Panc1 (cell line): Measurements from ENCODE around the gene CHST12.

Source experiments
- CTCF ChIP-seq: fragments of 450-650 bp; IDR thresholded peaks from 2 replicates; pipeline ENCODE4 v1.5.1; 2017; ENCODE audit warnings: mild to moderate bottlenecking
- POLR2AphosphoS5 ChIP-seq: IDR thresholded peaks from 2 replicates; pipeline ENCODE4 v1.6.1; 2012; ENCODE audit warnings: mild to moderate bottlenecking, low read depth, low read length, moderate library complexity
- SIN3A ChIP-seq: IDR thresholded peaks from 2 replicates; pipeline ENCODE4 v1.6.1; 2012; ENCODE audit warnings: low read depth, mild to moderate bottlenecking, low read length, moderate library complexity, borderline replicate concordance; ENCODE audit not compliant: insufficient read depth
- TF ChIP-seq, protein P1 (sequence below), 2 experiments: IDR thresholded peaks; 2 replicates each; pipeline ENCODE4 v1.6.1; 2011 to 2012; ENCODE audit warnings: low read depth in 2 of 2, control low read depth in 1 of 2, low read length in 1 of 2, mild to moderate bottlenecking in 1 of 2, moderate library complexity in 1 of 2; ENCODE audit not compliant: insufficient read depth in 1 of 2

DNA sequence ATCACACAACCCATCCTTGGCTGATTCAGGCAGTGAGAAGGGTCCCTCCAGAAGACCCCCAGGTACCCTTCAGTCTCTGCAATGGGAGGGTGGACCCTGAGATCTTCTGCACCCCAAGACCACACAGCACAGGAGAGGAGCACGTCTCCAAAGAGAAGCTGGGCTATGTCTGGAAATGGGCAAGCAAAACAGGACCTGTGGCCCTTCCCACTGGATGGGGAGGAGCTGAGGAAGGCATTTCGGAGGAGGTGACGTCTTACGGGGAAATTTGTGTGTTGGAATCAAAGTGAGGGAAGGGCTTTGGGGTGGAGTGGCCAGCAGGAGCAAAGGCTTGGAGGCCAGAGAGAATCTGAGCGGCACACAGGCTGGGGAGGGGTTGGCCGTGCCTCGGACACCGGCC, 56.3 kb downstream of the CHST12 start:
- TF ChIP-seq CTCF (no peak), SIN3A (no peak), POLR2AphosphoS5 (no peak)
- TF ChIP-seq, protein P1, sequence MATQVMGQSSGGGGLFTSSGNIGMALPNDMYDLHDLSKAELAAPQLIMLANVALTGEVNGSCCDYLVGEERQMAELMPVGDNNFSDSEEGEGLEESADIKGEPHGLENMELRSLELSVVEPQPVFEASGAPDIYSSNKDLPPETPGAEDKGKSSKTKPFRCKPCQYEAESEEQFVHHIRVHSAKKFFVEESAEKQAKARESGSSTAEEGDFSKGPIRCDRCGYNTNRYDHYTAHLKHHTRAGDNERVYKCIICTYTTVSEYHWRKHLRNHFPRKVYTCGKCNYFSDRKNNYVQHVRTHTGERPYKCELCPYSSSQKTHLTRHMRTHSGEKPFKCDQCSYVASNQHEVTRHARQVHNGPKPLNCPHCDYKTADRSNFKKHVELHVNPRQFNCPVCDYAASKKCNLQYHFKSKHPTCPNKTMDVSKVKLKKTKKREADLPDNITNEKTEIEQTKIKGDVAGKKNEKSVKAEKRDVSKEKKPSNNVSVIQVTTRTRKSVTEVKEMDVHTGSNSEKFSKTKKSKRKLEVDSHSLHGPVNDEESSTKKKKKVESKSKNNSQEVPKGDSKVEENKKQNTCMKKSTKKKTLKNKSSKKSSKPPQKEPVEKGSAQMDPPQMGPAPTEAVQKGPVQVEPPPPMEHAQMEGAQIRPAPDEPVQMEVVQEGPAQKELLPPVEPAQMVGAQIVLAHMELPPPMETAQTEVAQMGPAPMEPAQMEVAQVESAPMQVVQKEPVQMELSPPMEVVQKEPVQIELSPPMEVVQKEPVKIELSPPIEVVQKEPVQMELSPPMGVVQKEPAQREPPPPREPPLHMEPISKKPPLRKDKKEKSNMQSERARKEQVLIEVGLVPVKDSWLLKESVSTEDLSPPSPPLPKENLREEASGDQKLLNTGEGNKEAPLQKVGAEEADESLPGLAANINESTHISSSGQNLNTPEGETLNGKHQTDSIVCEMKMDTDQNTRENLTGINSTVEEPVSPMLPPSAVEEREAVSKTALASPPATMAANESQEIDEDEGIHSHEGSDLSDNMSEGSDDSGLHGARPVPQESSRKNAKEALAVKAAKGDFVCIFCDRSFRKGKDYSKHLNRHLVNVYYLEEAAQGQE (IDR thresholded peaks at IDR 0.05; ENCODE audit: insufficient read depth in 1 of 2, low read depth in 2 of 2, low read length in 1 of 2): no peak
